GM12873 (cell line): ENCODE measurements around the gene EFCAB5.

ENCODE experiments used
- TF ChIP-seq, protein P1 (sequence below): IDR thresholded peaks from 2 replicates; pipeline ENCODE4 v1.5.1; 2012; ENCODE audit warnings: low read depth, mild to moderate bottlenecking, moderate library complexity, low read length, control low read depth; ENCODE audit not compliant: insufficient read depth; ENCODE audit errors: missing control alignments

The EFCAB5 gene

DNA sequence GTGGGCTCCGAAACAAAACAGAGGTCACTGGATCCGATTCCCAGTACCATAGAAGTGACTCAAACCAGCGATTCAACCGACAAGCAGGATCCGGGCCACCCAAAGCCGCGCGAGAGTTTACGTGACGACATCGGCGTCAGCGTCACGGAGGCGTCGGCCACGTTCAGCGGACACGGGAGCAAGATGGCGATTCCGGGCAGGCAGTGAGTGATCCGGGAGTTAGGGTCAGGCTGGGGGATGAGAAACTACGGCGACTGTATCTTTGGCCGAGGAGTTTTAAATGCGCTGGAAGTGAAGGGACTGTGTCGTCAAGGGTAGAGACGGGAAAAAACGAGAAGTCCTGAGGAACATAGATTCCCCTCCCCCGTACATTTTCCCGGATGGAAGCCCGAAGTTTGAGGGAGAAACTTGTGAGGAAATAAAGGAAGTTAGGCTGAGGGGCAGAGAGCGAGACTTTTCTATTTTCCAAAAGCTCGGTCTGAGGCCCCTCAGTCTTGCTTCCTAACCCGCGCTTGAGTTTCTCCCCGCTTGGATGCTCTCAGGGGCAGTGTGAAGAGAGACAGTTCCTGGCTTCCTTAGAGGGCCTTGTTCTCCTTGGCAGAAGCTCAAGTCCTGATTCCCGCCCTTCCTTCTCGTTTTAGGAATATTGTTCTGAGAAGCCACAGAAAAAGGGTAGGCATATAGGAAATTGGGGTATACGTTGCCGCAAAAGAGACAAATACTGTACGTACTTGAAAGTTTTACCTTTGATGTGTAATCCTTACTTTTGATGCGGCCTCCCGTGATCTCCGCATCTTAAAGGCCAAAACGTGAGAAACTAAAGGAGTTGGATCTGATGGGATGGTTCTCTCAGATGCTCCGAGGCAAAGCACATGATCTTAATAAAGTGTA is 175.5 kb downstream of the EFCAB5 start, which contains the start of gene NSRP1:
Gene NSRP1, plus strand, starts transcription at position 156 of the 891 bp plus-strand sequence. Its CDS starts 28 bp downstream, at position 184.
- TF ChIP-seq, protein P1, sequence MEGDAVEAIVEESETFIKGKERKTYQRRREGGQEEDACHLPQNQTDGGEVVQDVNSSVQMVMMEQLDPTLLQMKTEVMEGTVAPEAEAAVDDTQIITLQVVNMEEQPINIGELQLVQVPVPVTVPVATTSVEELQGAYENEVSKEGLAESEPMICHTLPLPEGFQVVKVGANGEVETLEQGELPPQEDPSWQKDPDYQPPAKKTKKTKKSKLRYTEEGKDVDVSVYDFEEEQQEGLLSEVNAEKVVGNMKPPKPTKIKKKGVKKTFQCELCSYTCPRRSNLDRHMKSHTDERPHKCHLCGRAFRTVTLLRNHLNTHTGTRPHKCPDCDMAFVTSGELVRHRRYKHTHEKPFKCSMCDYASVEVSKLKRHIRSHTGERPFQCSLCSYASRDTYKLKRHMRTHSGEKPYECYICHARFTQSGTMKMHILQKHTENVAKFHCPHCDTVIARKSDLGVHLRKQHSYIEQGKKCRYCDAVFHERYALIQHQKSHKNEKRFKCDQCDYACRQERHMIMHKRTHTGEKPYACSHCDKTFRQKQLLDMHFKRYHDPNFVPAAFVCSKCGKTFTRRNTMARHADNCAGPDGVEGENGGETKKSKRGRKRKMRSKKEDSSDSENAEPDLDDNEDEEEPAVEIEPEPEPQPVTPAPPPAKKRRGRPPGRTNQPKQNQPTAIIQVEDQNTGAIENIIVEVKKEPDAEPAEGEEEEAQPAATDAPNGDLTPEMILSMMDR, result no peak

DNA sequence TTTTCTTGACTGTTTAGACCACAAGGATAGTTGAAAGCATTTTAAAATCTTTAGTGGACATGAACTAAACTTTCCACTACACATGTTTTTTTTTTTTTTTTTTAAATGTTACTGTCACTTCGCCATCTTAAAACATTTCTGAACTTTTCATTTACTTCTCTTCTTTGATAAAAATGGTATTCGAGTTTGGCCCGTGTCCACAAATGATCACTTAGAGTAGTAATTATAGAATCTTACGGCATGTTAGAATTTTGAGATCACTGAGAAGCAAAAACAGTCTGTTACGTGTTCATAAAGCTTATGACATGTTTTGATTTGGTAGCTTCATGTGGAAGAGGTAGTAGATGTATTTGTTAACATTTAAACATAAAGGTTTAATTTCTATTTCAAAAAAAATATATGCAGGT is 176.2 kb downstream of the EFCAB5 start:
- TF ChIP-seq, protein P1, result no peak

DNA sequence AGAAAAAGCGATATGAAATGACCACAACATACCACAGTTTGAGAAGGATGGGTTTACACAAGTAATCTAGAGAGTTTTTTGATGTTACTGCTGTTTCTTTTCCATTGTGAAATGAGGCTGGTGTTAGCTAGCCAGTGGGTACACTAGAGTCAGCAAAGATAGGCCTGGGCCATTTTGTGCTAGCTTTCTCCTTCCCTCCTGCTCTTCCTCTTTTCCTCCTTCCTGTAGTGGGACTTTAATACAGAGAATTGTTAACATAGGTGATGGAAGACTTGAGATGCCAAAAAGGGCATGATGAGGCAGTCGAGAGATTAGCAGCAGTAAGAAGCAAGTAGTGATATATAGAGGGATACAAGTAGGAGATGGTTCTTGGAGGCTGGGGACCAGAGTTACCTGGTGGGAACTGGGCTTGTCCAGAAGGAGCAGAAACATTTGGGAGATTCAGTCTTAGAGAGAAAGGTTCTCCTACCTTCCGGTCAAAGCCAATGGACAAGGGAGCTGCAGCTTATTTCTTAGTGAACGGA is 182.9 kb downstream of the EFCAB5 start:
- TF ChIP-seq, protein P1, result no peak

DNA sequence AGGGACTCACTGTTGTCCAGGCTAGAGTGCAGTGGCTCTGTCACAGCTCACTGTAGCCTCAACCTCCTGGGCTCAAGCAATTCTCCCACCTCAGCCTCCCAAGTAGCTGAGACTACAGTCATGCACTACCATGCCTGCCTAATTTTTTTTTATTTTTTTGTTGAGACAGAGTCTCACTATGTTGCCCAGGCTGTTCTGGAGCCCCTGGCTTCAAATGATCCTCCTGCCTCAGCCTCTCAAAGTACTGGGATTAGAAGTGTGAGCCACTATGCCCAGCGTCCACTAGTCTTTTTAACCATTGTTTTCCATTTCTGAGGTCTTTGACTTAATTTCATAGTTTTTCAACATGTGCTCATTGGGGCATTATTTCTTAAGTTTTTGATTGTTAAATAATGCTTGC is 188.7 kb downstream of the EFCAB5 start:
- TF ChIP-seq, protein P1, result no peak

DNA sequence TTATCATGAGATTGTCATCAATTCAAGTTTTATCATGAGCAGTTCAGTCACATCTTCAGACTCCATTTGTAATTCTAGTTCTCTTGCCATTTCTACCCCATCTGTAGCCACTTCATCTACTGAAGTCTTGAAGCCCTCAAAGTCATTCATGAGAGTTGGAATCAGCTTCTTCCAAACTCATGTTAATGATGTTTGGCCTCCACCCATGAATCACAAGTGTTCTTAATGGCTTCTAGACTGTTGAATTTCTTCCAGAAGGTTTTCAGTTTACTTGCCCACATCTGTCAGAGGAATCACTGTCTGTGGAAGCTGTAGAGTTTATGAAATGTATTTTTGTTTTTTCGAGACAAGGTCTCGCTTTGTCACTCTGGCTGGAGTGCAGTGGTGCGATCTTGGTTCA is 191.2 kb downstream of the EFCAB5 start:
- TF ChIP-seq, protein P1, result no peak

DNA sequence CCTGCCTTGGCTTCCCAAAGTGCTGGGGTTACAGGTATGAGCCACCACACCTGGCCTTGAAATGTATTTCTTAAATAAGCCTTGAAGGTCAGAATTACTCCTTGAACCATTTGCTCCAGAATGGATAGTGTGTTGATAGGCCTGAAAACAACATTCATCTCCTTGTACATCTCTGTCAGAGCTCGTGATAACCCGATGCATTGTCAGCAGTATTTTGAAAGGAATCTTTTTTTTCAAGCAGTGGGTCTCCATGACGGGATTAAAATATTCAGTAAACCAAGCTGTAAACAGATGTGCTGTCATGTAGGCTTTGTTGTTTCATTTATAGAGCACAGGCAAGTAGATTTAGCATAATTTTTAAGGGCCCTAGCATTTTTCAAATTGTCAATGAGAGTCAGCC is 191.8 kb downstream of the EFCAB5 start:
- TF ChIP-seq, protein P1, result no peak

DNA sequence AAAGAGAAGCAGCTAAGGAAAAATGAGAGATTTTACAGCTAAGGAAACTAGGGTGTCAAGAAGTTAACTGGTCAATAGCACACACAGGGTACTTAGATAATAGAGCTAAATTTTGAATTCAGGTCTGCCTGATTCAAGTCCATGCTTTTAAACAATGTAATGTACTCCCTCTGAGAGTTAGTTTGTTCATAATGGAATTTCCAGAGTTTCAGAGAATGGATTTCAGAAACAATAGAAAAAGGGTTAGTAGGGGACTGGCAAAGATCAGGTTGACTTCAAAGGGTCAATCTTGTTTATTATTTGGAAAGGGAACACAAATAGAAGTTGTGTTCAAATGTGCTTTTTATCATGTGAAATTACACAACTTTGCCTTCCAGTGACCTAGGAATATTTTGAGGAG is 193.1 kb downstream of the EFCAB5 start:
- TF ChIP-seq, protein P1, result no peak
